MV-4-11 (cell line): ENCODE measurements around the gene VPS52.

Experiments used
- DNase-seq: peaks from one replicate; lab custom pipeline; 2025; lab: John Stamatoyannopoulos, UW

VPS52 gene, protein sequence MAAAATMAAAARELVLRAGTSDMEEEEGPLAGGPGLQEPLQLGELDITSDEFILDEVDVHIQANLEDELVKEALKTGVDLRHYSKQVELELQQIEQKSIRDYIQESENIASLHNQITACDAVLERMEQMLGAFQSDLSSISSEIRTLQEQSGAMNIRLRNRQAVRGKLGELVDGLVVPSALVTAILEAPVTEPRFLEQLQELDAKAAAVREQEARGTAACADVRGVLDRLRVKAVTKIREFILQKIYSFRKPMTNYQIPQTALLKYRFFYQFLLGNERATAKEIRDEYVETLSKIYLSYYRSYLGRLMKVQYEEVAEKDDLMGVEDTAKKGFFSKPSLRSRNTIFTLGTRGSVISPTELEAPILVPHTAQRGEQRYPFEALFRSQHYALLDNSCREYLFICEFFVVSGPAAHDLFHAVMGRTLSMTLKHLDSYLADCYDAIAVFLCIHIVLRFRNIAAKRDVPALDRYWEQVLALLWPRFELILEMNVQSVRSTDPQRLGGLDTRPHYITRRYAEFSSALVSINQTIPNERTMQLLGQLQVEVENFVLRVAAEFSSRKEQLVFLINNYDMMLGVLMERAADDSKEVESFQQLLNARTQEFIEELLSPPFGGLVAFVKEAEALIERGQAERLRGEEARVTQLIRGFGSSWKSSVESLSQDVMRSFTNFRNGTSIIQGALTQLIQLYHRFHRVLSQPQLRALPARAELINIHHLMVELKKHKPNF

DNA sequence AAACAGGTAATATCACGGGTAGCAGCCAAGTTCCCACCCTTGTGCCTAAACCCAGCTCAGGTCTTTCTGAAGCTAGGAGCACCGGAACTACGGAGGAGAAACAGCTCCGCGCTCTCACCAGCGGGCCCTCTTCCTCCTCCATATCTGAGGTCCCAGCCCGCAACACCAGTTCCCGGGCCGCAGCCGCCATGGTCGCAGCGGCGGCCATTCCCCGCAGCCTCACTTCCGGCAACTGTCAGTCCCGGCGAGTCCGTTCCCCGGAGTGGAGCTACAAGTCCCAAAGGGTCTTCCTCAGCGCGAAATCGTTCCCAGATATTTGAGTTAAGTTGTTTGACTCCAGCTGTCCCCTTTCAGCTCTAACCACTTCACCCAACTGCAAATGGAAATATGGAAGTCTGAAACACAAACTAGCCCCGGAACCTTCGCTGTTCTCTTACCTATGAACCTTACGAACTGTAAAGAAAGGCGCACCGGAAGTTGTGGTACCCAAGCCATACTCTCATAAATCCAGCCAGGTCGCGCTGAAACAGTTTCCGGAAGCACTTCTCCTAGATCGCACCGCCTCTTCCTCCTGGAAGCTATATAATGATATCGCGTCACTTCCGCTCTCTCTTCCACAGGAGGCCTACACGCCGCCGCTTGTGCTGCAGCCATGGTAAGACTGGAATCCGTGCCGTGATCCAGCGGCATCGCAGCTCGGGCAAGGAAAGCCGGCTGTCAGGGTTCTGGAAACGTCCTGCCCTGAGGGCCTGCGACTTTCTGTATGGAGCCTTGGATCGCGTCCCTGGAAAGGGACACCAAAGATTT, at the start of gene VPS52, which contains the start of gene RPS18:
Gene VPS52 (minus strand): TSS at position 409 of the 807 bp plus-strand sequence. CDS start 201 bp downstream, at position 208.
Gene RPS18 (plus strand): TSS at position 608 of the 807 bp plus-strand sequence. CDS start 45 bp downstream, at position 653.
- peak; percentile 98 for DNase-seq

DNA sequence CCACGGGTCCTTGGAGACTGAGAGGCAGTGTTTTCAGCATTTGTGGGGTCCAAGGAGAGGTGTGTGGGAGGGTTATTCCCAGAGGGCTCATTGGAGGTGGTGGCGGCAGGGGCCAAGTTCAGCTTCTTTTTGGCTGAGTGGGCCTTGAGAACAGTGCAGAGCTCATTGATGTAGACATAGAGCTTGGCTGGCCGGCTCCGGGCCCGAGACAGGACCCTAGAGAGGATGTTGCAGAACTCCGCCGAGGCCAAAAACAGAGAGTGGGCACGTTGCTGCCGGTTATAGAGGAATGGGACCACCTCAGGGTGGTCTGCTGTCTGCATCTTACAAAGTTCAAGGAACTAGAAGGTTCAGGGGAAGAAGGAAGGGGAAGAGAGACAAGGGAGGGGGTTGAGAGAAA, 49.6 kb upstream of the VPS52 start:
- DNase-seq = no peak

DNA sequence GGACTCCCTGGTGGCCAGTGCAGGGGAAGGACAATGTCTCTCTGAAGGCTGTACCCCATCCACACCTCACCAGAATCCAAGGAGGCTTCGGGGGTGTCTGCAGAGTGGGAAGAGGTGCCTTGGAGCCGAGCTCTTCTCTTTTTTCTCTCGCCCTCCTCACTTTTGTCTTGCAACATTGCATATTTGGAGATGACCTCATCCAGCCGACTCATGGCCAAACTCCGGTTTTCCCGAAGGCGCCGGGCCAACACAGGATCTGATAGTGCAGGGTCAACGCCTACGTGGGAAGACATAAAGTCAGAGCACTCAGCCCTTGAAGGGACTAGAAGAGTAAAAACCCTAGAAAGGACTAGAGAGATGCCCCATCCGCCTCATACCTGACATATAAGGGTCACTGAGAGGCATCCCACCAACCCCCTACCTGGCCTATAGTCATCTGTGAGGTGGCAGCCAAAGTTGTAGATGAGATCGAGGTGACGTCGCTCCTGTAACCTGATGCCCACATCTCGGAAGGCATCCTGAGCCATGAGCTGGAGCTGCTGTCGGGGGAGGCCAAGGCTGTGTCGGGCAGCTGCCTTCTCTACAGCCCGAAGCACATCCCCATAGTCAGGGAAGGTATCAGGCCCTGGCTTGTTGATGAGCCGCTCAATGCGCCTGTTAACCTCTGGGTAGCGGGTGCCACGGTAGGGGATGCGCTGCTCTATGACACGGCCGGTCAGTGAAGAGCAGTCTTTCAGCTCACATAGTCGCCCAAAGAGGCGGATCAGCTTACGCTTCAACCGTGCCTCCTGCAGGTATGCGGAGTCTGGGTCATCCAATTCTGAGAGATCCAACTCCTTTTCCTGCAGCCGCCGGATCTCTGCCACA, 48.9 kb upstream of the VPS52 start:
- no peak for DNase-seq

DNA sequence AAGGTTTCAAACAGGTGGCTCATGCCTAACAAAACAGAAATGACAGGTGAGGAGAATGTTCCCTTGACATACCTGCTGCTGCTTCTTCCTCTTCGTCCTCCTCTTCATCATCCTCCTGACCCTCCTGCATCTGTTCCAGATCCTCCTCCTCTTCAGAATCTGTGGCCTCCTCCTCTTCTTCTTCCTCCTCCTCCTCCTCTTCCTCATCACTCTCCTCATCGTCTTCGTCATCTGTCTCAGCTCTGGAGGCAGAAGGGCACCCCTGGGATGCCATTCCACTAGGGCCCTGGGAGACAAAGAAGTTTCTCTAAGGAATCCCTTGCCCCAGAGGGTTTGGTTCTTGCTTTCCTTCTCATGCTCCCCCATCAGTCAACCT, 48.3 kb upstream of the VPS52 start:
- DNase-seq = no peak

DNA sequence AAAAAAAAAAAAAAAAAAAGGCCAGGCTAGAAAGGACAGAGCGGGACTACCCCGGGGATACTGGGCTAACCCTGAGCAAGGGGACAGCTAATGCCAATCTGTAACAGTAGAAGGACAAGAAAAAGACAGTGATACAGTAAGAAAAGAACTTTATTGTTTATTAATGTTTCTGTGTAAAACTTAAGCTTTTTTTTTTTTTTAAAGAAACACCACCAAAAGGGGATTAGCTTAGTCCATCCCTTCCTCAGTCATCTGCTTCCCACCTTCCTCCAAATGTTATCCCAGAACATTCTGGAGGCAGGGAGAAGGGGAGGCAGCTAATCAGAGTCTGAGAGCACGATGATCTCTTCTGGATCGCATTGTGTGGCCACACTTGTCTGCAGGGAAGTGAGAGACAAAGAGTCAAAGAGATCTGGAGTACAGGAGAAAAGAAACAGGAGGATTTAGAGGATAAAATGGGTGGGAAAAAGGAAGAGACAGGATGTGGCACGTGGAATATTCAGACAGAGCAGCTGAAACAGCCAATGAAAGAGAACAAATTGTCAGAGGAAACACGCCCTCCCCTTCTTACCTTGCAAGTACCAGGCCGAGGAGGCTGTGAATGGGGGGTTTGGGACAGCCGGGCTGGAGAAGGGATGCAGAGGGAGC, 46.9 kb upstream of the VPS52 start:
- DNase-seq = no peak

DNA sequence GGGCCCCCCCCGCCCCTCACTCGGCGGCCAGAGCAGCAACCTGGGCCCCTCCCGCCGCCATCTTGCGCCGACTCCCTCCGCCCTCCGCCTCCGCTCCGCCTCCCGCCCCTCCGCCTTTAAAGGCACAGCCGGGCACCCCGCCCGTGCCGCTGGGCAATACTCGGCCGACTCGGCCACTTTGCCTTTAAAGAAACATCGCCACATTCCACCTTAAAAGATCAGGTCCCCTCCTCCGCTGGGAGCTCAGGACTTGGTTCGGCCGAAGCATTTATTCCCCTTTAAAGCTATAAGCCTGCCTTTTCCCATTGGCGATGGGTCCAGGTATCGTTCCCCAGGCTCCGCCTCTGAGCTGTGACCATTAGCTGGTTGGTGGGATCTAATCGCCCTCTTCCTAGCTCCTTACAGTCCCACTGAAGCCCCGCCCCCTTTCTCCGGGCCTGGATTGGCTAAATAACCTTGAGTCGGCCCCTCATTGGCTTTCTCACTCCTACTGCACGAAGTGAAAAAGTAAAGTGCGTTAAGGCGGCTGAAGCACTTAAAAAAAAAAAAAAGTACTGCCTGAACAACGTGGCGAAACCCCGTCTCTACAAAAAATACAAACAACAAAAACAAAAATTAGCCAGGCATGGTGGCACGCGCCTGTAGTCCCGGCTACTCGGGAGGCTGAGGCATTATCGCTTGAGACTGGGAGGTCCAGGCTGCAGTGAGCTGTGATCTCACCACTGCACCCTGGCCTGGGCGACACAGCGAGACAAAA, 46.2 kb upstream of the VPS52 start, which contains the start of gene ZBTB22:
Gene ZBTB22 (minus strand): TSS at position 76 of the 757 bp plus-strand sequence. CDS start 828 bp downstream, outside the sequence.
- peak; percentile 99 for DNase-seq

DNA sequence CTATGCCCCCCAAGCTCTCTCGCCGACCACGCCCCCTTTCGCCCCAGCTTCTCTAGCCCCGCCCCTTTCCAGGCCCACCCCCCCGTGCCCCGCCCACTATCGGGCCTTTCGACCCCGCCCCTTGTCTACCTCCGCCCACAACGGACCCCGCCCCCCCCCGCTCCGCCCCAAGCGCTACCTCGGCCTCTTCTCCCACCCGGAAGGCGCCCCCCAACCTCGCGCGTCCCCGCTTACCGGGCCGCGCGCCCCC, 45.7 kb upstream of the VPS52 start:
- DNase-seq = no peak

DNA sequence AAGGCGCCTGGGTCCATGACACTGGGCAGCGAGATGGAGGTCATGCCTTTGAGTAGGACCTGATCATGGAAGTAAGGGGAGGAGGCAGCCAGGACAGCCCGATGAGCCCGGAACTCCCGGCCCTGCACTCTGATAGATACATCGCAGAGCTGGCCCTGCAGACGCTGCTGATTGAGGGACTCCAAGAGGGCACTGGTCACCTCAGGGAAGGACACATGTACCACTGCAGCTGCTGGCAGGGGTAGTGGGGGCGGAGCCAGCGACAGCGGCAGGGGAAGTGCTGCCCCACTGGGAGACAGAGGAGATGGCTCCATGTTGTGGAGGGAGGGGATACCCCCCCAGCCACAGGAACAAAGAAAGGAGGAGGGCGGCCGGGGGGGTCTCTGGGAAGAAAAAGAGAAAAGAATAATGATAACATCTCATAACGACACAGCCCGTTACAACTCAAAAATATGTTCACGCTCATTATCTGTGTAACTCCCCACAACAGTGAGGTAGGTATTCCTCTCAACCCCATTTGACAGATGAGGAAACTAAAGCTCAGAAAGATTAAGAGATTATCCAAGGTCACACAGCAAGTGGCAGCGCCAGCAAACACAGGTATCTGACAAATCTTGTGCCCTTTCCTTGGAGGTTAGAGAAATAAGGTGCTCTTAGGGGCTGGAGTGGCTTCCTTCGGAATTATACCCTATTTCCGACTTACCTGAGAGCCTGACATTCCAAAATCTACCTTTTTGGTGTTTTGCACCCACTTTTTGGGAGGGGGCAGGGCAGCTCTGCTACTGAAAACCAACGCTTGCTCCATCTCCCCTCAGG, 45.1 kb upstream of the VPS52 start:
- DNase-seq = no peak

DNA sequence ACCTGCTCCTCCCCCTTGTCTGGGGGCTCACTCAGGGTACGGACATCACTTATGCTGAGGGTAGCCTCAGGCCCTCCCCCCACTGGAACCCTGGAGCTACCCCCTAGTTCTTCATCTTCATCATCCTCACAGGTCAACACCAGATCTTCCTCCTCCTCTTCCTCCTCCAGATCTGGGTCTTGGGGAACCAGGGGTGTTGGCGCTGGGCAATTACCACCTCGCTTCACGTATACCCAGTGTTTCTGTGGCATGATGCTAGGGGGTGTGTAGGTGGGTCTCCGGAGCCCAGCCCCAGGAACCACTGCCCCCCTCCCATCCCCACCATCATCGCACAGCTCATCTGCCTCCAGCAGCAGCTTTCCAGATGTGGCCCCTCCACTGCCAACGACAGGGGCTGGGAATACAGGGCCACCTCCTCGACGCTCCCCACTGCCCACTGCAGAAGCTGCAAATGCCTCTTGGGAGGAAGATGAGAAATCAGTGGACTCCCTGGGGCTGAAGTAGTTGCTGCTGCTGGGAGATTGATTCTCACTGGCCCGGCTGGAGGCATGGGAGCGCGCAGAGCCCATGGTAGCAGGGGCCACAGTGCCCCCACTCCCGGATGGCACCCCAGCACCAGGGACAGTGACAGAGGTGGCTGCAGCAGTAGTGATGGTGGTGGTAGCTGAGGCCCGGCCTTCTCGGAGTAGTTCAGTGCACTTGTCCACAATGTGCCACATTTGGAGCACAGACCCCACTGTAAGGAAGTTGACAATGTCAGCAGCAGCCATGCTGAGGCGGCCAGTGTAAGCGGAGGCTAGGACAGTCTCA, 44.3 kb upstream of the VPS52 start:
- no peak for DNase-seq

DNA sequence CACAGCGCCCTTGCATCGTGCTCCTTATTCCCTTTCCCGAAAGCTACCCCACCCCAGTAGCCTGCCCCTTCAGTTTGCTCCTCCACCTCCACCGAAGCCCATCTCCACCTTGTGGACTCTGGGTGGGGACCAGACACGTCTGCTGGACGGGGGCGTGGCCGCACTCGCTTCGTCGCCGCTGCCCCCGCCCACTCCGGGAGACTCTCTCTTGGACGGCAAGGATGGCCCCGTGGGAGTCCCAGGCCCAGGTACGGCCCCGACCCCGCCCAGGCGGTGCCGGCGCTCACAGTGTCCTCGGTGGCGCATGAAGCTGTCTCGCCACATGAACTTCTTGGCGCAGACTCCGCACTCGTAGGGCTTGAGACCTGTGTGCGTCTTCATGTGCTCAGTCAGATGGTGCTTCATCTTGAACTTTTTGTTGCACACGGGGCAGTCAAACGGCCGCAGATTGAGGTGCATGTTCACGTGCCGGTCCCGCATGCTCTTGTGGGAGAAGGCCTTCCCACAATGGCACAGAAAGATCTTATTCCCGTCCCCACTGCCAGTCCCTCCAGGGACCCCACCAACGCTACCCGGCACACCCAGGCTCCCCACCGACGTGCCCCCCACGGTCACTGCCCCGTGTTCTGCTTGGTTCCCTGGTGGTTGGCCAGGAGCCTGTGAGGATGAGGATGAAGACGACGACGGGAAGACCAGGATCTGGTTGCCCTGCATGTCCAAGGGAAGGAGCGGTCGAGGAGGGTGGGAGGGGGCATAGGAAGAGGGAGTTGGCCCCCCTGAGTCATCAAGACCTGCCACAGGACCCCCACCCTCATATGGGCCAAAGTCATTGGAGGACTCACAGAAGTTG, 43.5 kb upstream of the VPS52 start:
- DNase-seq = no peak

DNA sequence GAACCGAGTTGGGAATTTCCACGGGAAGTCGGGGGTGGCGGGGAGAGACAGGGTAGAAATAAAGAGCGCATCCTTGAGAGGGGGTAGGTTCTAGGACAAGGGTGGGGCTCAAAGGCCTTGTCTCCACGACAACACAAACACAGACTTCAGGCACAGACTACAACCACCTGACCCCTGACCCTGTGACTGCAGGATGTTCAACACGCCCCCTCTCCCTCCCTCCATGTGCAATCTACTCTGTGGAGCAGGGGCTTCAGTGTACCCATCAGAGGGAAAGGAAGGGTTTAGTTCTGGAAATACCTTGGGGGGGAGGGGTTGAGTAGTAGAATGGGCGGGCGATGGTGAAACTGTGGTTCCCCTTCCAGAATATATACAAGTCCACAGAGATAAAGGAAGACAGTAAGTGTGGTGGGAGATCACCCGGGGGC, 42.9 kb upstream of the VPS52 start:
- DNase-seq = peak; percentile 52

DNA sequence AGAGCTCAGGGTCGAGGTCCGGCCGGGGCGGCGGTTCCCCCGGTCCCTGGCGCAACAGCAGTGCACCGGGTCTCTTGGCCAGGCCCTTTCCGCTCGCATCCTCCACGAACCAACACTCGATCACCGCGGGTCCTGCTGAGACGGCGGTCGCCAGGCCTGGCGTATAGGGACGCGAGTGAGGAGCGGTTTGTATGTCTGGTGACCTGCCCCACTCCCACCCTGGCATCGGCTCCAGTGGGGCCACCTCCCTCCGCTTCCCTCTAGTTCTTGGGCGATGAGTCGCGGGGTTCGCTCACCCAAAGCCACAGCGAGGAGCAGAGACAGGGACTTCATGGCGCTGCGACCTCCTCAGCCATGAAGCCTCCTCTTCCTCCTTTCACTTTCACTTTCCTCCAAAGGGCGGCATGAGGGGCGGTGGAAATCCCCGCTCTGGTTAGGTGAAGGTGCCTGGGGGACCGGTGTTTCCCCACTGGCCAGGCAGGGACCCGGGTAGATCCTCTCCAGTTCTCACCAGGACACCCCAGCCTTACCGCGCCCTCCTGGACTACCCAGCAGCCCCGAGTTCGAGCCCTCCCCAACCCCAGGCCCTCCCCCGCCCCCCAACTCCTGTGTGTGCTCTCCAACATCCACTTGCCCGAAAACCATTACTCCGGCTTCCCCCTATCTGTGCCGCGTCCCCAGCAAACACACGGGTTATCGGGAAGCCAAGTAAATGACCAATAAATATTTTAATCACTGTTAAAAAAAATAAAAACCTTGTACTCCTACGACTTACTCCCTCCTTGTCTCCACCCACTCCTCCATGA, 42.2 kb upstream of the VPS52 start, which contains the start of gene TAPBP:
Gene TAPBP (minus strand): TSS at position 370 of the 806 bp plus-strand sequence. CDS start 37 bp downstream, at position 333.
- DNase-seq = peak; percentile 51

DNA sequence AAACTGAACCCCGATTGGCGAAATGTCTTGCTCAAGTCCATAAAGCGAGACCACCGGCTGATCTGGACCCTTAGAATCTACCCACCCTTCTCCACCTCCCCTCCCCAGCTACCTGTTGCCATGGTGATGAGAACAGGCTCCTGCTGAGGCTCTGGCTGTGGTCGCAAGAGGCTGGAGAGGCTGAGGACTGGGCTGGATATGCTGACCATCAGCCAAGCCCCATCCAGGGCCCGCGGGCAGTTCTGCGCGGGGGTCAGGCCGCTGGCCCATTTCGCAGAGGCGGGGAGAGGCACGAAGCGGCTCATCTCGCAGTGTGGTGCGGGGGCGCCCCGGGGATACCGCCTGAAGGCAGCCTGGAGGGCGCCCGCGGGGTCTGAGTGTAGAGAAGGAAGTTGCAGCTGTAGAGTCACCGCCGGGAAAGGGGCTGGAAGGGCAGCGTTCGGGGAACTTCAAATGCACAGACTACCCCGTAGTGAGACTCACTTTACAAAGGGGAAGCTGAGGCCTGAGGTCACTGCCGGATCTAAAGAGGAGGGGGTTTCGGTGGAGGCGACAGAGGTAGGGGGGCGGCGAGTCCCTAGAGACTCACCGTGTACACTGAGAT, 41.5 kb upstream of the VPS52 start:
- peak; percentile 59 for DNase-seq

DNA sequence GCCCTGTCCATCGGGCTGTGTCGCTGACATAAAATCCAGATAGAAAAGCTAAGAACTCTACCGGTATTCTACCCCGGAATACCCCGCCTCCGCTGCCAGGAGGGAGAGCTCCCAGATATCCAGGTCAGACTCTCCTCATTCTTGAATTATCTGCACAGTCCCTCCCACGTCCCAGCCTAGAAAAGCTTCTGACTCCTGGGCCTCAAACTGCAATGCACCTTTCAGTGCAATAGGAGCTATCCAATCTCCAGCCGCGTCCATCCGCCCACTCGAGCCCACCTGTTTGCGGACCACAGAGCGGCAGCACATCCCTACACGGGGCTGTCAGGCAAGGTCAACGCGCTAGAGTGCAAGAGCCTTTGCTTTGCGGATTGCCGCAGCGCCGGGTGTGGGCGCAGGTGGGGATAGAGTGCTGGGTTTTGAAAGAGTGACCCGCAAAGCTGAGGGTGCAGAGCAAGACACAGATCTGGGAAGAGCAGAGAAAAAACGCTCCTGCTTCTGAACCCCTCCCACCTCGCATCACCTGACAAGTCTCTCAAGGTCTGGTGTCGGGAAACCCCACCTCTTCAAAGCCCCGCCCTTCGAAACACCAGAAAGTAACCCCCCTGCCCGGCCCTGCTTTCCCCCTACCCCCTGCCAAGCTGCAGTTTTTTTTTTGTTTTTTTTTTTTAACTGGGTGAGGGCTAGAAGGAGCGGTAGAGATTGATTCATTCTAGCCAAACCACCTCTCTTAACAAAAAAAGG, 40.9 kb upstream of the VPS52 start:
- DNase-seq = peak; percentile 46

DNA sequence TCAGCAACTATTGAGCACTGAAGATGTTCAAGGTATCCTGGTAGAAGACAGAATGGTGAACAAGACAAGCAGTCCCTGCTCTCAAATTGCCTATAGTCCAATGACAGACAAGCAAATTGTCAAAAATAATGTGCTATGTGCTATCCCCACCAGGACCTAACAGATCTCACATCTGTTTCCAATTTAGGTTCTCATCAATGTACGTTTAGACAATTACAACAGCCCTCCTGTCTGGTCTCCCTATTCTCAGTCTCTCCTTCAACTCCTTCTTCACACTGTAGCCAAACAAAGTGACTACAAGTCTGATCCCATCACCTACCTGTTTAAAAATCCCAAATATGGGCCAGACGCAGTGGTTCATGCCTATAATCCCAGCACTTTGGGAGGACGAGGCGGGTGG, 34.7 kb upstream of the VPS52 start:
- no peak for DNase-seq
